Germinal center (tissue), 1 donor: ENCODE measurements around the gene EMCN.
"Not testable (repeated sequence)": the region's sequence is repeated elsewhere in the genome, so short reads cannot be mapped to it uniquely, and the experiment has no call there.

Experiments used
- DNase-seq: peaks from one replicate; pipeline ENCODE4 v3.0.0; 2012; ENCODE audit warnings: mixed read lengths, low spot score

The EMCN gene

DNA sequence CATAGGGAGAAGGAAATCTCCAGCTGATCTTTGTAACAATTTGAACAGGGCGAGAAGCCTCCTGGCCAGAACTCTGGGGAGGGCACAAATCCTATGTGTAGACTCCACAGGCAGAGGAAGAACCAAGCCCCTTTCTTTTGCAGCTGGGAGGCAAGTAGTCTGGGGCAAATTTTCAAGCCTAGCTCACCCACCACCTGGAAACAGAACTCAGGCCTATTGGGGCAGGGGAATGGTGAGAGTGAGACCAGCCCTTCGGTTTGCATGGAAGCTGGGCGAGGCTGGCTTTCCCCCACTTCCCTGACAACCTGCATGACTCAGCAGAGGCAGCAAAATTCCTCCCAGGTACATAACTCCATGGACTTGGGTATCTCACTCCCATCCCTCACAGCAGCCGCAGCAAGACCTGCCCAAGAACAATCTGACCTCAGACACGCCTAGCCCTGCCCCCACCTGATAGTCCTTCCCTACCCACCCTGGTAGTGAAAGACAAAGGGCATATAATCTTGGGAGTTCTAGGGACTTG, 138.2 kb downstream of the EMCN start:
- DNase-seq, result no peak

DNA sequence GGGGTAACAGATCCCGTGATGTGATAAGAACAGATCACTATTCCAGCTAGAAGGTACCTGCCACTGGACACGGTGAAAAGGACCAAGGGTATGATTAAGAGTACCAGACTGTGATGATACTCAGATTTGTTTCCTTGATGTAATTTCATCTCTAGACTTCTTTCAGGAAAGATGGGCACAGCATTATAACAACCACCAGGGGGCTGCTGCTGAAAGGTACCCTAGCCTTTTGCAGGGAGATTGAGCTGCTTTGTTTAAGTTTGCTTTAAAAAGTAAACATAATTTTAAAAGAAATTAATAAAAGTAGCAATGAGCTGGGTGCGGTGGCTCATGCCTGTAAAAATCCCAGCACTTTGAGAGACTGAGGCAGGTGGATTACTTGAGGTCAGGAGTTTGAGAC, 145.4 kb downstream of the EMCN start:
- peak; percentile 3 for DNase-seq

DNA sequence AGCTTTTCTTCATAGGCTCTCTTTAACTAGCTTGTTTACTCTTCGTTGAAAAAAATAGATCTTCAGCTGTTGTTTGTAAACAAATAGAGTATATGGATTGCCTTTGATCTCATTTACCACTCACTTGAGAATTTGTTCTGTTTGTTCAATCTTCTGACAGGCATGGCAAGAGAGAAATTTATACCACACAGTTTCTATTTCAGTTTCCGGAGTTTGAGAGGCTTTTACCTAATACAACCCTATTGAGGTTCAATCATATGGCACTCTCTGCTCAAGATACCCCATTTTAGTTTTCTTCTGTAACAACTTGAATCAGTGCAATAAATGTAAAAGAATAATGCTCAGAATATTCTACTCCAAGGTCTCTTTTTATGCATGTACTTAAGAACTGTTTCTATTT, 148.0 kb downstream of the EMCN start:
- DNase-seq, result no peak

DNA sequence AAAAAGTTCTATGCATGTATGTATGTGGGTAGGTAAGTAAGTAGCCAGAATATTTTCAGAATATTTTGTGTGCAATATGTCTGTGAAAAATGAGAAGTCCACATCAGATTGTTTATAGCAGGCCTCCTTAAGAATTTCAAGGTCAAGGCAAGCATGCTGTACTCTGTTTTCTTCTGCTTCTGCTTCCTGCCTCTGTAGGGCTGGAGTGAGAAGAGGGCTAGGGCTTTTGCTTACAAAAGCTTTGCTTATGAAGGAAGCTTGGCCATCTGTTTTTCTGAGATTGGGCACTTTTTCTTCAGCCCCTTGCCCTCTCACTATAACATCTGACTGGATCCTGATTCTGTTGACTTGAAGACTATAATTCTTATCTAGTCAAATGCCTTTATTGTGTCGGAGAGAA, 150.4 kb downstream of the EMCN start:
- no peak for DNase-seq

DNA sequence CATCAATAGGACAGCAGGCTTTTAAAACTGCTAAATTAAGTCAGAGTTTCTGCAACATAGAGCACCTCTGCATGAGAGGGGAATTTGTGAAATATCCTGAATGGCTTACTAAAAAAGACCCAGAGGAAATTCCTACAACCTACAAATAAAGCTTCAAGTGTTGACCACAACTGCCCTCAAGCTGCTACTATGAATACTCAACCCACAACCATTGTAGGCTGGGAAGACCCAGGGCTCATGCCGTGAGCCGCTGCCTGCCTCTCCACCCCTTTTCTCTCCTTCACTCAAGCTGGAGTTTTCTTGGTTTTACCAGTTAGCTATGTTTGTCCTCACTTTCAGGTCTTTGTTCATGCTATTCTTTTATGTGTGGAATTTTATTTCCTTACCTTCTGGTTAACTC, 151.6 kb downstream of the EMCN start:
- DNase-seq, result no peak

DNA sequence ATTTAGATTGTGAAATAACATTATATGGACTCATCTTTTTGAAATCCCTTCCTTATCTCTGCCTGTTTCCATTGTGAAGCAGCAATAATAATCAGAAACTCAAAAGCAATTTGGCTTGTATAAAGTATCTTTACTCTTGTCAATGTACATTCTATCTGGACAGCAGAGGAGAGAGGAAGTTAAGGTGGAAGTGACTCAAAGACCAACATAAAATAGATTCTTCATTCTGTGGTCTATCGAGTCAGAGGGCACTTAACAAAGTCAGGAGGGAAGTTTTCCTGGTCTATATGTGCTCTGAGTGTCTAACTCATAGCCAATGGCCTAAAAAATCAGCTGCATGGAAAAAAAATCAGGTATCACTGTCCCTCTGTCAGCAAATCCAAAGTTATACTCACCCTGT, 155.5 kb downstream of the EMCN start:
- DNase-seq, result no peak

DNA sequence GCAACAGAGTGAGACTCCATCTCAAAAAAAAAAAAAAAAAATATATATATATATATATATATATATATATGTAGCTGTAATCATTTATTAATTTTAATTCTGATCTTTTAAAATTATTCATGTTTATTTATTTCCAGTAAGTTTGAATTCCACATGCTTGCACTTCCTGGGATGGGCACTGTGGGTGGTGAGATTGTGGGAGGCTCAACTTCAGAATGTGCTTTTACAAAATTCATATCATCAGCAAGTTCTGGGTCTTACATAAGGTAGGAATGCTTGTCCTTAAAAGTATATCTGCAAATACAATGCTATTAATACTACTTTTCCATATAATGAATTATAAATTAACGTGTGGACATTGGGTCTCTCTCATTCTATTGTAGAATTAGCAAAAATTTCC, 156.5 kb downstream of the EMCN start:
- DNase-seq, result no peak

DNA sequence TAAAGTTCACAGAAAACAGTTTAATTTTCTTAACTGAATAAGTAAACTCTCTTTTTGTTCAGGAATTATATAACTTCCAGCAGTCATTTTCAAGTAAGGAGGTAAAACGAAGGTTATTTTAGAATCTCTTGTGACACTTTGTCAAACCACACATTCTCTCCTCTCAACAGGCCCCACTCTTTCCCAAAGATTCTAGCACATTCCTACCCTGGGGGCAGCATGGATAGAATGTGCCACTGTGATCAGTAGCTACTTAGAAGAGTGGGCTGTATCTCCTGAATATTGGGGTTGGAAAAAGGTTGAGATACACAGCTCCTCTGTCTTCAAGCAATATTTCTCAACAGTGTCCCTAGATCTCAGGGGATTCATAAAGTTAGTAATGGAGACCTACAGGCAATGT, 157.6 kb downstream of the EMCN start:
- DNase-seq, result no peak

DNA sequence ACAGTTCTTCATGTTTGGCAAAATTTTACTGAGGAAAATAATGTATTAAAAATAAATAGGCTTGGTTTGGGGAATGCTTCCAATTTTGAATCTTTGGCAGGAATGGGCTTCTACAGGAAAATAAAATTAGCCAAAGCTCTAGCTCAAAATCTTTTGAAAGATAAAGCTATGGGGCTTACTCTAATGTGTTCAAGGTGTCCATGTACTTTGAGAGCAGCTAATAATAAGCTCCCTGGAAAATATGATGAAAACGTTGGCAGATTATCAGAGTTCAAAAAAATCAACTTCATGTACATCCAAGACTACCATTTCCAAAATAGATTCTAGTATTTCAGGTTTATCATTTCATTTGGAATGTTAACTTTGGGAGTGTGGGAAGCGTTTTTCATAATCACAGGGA, 158.4 kb downstream of the EMCN start:
- no peak for DNase-seq

DNA sequence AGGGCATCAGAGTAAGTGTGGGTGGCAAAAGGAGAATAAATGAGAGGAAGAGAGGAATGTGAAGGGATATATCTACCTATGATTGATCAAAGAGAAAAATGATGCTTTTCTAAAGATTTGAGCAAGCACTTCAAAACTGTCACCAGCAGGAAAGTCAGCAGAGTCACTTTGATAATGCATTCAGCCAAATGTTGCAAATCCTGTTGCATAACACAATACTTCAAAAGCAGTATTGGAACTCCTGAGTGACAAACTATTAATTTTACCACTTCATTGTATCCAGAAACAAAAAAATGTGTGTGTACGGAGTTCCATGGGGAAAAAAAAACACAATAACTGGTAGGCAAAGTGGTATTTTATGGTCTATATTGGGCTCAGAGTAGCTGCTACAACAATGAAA, 160.3 kb downstream of the EMCN start:
- no peak for DNase-seq

DNA sequence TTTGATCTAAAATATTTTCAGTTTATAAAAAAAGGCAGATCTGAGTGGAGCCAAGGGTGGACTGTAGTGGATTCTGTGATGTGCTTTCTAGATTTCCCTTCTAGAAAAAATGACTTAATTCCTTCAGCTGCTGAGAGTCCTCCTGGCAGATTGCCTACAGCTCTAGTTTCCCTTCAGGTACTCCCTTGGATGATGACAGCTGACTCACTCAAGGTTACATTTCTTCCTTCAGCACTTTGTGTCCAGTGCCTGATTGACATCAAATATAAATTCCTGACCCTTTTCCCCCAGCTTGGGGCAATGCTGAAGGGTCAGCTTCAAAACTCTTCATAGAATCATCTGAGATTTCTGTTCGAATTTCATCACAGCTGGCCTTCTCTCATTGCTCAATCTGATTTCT, 161.7 kb downstream of the EMCN start:
- no peak for DNase-seq

DNA sequence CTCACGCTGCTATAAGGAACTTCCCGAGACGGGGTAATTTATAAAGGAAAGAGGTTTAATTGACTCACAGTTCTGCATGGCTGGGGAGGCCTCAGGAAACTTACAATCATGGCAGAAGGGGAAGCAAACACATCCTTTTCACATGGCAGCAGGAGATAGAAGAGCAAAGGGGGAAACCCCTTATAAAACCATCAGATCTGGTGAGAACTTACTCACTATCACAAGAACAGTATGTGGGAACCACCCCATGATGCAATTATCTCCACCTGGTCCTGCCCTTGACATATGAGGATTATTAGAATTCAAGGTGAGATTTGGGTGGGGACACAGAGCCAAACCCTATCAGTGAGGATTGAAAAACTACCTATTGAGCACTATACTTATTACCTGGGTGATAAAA, 165.5 kb downstream of the EMCN start:
- DNase-seq, result not testable (repeated sequence)

DNA sequence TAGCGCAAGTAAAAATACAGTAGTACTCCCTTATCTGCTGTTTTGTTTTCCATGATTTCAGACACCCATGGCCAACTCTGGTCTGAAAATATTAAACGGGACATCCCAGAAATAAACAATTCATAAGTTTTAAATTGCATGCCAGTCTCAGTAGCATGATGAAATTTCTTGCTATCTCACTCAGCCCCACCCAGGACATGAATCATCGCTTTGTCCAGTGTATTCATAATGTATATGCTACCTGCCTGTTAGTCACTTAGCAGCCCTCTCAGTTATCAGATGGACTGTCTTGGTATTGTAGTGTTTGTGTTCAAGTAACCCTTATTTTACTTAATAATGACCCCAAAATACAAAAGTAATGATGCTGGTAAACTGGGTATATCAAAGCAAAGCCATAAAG, 169.3 kb downstream of the EMCN start:
- DNase-seq, result no peak

DNA sequence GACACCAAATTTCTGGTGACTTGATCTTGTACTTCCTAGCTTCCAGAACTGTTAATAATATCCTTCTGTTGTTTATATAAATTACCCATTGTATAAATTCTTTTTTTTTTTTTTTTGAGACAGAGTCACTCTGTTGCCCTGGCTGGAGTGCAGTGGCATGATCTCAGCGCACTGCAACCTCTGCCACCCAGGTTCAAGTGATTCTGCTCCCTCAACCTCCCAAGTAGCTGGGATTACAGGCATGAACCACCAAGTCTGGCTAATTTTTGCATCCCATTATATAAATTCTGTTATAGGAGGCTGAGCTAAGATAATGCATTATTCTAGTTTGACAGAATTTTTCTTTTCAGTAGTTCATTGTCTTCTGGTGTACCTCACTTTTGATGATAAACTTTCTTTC, 170.6 kb downstream of the EMCN start:
- no peak for DNase-seq

DNA sequence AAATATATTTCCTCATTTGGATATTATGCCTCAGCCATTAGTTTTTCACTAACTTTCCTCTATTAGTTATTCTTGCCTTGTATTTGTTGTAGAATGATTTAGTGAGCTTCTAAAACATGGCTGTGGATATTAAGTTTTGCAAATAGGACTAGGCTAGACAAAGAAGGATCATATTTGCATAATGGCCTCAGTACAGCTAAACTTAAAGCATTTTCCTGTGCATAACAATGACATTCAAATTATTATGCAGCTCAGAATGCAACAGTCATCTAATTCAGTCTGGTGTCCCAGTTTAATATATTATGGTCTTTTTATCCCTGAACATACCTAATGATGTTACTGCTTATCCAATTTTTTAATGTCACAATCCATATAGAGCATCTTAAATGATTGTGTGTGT, 172.2 kb downstream of the EMCN start:
- DNase-seq, result no peak
